ENCODE data around the gene RSRC1.

- TF ChIP-seq CTCF (IDR thresholded peaks at IDR 0.05; ENCODE audit: insufficient read depth, low read length, poor library complexity, severe bottlenecking) (no peak), EZH2phosphoT487 (conservative IDR thresholded peaks at IDR 0.05; ENCODE audit: low read length) (no peak)
Measured at GRCh38 chr3:158590223-158590622, 480.3 kb downstream of the RSRC1 start.

All from SU-DHL-6 (cell line).